HepG2 (cell line): ENCODE results near the gene CD9. TPM values are rescaled to one million over a fixed set of nuclear protein-coding genes. Genes with fewer than 3 reads are reported as not detected.

Experiments
- SAP130 ChIP-seq: IDR thresholded peaks from 2 replicates; pipeline ENCODE4 v1.6.1; 2016; ENCODE audit warnings: low read depth
- TAF1 ChIP-seq: sonication (generic); formaldehyde crosslinking; IDR thresholded peaks from 2 replicates; pipeline ENCODE4 v1.4.0; 2020; ENCODE audit warnings: missing genetic modification reagents
- TMF1 ChIP-seq: sonication (generic); formaldehyde crosslinking; IDR thresholded peaks from 2 replicates; pipeline ENCODE4 v1.8.1; 2022; ENCODE audit warnings: low read depth, missing genetic modification reagents
- ZC3H13 ChIP-seq: sonication (generic); formaldehyde crosslinking; IDR thresholded peaks from 2 replicates; pipeline ENCODE4 v1.8.1; 2023; ENCODE audit warnings: mild to moderate bottlenecking, missing genetic modification reagents, moderate library complexity
- ZNF333 ChIP-seq: sonication (generic); formaldehyde crosslinking; IDR thresholded peaks from 2 replicates; pipeline ENCODE4 v1.4.0; 2020; ENCODE audit warnings: mild to moderate bottlenecking, missing genetic modification reagents, borderline replicate concordance
- ZNF891 ChIP-seq: sonication (generic); formaldehyde crosslinking; IDR thresholded peaks from 2 replicates; pipeline ENCODE4 v1.5.0; 2020; ENCODE audit warnings: mild to moderate bottlenecking, missing genetic modification reagents
- polyA plus RNA-seq, 8 experiments: library from polyadenylated mRNA; depleted of rRNA in 3 of 8; stranded (reverse) in 7 of 8; unstranded in 1 of 8; fragments of >200 nt; fragmentation: Illumina TruSeq in 4 of 8; extraction: Trizol in 4 of 8; gene quantifications; 2 replicates each; pipeline versions ENCODE4 v1.2.1 to v1.2.3, GENCODE V29; 2011 to 2016; ENCODE audit warnings: low read depth in 4 of 8, missing spikeins in 1 of 8, mixed read lengths in 1 of 8; ENCODE audit not compliant: insufficient read depth in 1 of 8
- total RNA-seq, 5 experiments: library from RNA; depleted of rRNA; stranded (reverse); fragments of >200 nt; fragmentation: Illumina TruSeq; extraction: Trizol; gene quantifications; 2 replicates each; pipeline ENCODE4 v1.2.3, GENCODE V29; 2016; ENCODE audit warnings: low read depth in 1 of 5
- TF ChIP-seq, protein P1 (sequence below), 2 experiments: fragments of 450-650 bp in 1 of 2; sonication (generic) in 1 of 2; formaldehyde crosslinking in 1 of 2; IDR thresholded peaks; 2 replicates each; pipeline versions ENCODE4 v1.6.1 to v1.8.0; 2016 to 2022; ENCODE audit warnings: antibody characterized with exemption in 1 of 2, mild to moderate bottlenecking in 1 of 2, missing genetic modification reagents in 1 of 2
- TF ChIP-seq, protein P2 (sequence below): sonication (generic); formaldehyde crosslinking; IDR thresholded peaks from 2 replicates; pipeline ENCODE4 v1.5.1; 2020; ENCODE audit warnings: mild to moderate bottlenecking, missing genetic modification reagents, borderline replicate concordance
- TF ChIP-seq, protein P3 (sequence below): sonication (generic); formaldehyde crosslinking; IDR thresholded peaks from 2 replicates; pipeline ENCODE4 v1.9.0; 2022; ENCODE audit warnings: missing genetic modification reagents, mild to moderate bottlenecking, borderline replicate concordance
- TF ChIP-seq, protein P4 (sequence below): IDR thresholded peaks from 2 replicates; pipeline ENCODE4 v1.4.0; 2020; ENCODE audit warnings: mild to moderate bottlenecking, missing genetic modification reagents

The CD9 gene
- total and polyA plus RNA-seq, 2 of the 13 experiments (the other 11 are each of a cell fraction or from before 2014, with no cell fraction given) = 5.8 to 38.3 TPM

DNA sequence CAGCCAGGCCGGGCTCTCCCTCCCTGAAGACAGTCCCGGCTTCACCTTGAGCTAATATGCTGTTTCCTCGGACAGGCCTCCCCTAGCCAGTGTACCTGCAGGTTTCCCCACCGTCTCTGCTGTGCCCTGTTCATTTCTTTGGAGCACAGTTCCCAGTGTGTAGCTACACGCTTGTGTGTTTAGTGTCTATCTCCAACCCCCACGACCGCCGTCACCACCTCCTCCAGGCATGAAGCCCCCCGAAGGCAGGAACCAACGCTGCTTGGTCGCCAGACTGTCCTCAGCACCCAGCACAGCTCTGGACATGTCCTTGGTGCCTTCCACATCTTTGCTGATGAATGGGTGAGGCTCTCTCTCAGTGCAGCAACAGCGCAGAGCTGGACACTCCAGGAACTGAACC is 84.1 kb downstream of the CD9 start (continued):
- TF ChIP-seq, protein P1, sequence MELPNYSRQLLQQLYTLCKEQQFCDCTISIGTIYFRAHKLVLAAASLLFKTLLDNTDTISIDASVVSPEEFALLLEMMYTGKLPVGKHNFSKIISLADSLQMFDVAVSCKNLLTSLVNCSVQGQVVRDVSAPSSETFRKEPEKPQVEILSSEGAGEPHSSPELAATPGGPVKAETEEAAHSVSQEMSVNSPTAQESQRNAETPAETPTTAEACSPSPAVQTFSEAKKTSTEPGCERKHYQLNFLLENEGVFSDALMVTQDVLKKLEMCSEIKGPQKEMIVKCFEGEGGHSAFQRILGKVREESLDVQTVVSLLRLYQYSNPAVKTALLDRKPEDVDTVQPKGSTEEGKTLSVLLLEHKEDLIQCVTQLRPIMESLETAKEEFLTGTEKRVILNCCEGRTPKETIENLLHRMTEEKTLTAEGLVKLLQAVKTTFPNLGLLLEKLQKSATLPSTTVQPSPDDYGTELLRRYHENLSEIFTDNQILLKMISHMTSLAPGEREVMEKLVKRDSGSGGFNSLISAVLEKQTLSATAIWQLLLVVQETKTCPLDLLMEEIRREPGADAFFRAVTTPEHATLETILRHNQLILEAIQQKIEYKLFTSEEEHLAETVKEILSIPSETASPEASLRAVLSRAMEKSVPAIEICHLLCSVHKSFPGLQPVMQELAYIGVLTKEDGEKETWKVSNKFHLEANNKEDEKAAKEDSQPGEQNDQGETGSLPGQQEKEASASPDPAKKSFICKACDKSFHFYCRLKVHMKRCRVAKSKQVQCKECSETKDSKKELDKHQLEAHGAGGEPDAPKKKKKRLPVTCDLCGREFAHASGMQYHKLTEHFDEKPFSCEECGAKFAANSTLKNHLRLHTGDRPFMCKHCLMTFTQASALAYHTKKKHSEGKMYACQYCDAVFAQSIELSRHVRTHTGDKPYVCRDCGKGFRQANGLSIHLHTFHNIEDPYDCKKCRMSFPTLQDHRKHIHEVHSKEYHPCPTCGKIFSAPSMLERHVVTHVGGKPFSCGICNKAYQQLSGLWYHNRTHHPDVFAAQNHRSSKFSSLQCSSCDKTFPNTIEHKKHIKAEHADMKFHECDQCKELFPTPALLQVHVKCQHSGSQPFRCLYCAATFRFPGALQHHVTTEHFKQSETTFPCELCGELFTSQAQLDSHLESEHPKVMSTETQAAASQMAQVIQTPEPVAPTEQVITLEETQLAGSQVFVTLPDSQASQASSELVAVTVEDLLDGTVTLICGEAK (IDR thresholded peaks at IDR 0.05) = no peak
- TF ChIP-seq, protein P1 (CRISPR knock-in tag; IDR thresholded peaks at IDR 0.05) = no peak
- TF ChIP-seq, protein P2, sequence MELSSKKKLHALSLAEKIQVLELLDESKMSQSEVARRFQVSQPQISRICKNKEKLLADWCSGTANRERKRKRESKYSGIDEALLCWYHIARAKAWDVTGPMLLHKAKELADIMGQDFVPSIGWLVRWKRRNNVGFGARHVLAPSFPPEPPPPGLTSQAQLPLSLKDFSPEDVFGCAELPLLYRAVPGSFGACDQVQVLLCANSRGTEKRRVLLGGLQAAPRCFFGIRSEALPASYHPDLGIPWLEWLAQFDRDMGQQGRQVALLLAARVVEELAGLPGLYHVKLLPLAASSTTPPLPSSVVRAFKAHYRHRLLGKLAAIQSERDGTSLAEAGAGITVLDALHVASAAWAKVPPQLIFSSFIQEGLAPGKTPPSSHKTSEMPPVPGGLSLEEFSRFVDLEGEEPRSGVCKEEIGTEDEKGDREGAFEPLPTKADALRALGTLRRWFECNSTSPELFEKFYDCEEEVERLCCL (CRISPR knock-in tag) = no peak
- TF ChIP-seq ZC3H13 (no peak), ZNF891 (CRISPR knock-in tag) (peak; percentile 59; the same call in 1 of the 2 replicates), SAP130 (CRISPR knock-in tag) (no peak), TAF1 (CRISPR knock-in tag) (peak; percentile 16; the same call in 1 of the 2 replicates), TMF1 (CRISPR knock-in tag) (no peak), ZNF333 (CRISPR knock-in tag) (no peak)
- TF ChIP-seq, protein P3, sequence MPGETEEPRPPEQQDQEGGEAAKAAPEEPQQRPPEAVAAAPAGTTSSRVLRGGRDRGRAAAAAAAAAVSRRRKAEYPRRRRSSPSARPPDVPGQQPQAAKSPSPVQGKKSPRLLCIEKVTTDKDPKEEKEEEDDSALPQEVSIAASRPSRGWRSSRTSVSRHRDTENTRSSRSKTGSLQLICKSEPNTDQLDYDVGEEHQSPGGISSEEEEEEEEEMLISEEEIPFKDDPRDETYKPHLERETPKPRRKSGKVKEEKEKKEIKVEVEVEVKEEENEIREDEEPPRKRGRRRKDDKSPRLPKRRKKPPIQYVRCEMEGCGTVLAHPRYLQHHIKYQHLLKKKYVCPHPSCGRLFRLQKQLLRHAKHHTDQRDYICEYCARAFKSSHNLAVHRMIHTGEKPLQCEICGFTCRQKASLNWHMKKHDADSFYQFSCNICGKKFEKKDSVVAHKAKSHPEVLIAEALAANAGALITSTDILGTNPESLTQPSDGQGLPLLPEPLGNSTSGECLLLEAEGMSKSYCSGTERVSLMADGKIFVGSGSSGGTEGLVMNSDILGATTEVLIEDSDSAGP = peak; percentile 46; the same call in 1 of the 2 replicates
- TF ChIP-seq, protein P4, sequence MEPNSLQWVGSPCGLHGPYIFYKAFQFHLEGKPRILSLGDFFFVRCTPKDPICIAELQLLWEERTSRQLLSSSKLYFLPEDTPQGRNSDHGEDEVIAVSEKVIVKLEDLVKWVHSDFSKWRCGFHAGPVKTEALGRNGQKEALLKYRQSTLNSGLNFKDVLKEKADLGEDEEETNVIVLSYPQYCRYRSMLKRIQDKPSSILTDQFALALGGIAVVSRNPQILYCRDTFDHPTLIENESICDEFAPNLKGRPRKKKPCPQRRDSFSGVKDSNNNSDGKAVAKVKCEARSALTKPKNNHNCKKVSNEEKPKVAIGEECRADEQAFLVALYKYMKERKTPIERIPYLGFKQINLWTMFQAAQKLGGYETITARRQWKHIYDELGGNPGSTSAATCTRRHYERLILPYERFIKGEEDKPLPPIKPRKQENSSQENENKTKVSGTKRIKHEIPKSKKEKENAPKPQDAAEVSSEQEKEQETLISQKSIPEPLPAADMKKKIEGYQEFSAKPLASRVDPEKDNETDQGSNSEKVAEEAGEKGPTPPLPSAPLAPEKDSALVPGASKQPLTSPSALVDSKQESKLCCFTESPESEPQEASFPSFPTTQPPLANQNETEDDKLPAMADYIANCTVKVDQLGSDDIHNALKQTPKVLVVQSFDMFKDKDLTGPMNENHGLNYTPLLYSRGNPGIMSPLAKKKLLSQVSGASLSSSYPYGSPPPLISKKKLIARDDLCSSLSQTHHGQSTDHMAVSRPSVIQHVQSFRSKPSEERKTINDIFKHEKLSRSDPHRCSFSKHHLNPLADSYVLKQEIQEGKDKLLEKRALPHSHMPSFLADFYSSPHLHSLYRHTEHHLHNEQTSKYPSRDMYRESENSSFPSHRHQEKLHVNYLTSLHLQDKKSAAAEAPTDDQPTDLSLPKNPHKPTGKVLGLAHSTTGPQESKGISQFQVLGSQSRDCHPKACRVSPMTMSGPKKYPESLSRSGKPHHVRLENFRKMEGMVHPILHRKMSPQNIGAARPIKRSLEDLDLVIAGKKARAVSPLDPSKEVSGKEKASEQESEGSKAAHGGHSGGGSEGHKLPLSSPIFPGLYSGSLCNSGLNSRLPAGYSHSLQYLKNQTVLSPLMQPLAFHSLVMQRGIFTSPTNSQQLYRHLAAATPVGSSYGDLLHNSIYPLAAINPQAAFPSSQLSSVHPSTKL (CRISPR knock-in tag) = no peak
